Forelimb muscle (tissue), 1 donor: ENCODE data around the gene CTNNA1. TPM values are rescaled to one million over a fixed set of nuclear protein-coding genes. Genes with fewer than 3 reads are reported as not detected.

Experiments
- DNase-seq: peaks from one replicate; pipeline ENCODE4 v3.0.0-alpha.2; 2013; ENCODE audit warnings: low read depth
- polyA plus RNA-seq: library from polyadenylated mRNA; unstranded; fragments of 120-200 nt; gene quantifications from one replicate; pipeline ENCODE4 v1.2.1, GENCODE V29; 2013; ENCODE audit not compliant: insufficient read length

CTNNA1 gene
- polyA plus RNA-seq, 1 donor, result 250 TPM

DNA sequence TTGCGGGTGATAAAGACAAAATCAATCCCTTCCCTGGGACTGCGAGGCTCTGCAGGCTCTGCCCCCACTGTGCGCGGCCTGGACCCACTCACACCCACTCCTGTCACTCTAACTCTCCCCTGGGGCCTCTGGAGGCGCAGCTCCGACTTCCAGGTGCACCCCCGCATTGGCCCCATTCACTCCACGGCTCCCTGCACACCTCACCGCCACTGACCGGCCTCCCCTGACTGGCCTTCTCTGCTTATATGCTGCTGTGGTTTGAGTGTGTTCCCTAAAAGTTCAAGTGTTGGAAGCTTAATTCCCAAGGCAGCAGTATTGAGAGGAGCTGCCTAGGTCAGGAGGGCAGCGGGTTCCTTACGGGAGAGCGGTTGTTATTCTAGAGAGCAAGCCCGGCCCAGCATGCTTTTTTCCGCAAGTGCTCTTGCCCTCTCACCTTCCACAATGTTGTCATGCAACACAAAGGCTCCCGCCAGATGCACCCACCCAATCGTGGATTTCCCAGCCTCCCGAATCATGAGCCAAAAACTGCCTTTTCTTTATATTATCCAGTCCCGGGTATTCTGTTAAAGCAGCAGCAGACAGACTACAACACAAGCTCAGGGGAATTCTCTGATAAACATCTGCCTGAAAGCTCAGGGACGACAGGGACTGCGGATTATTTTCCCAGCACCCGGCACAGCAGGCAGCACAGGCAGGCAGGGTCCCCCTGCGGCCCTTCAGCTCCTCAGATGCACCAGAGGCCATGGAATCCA lies 195.4 kb downstream of the CTNNA1 start:
- DNase-seq, result no peak

DNA sequence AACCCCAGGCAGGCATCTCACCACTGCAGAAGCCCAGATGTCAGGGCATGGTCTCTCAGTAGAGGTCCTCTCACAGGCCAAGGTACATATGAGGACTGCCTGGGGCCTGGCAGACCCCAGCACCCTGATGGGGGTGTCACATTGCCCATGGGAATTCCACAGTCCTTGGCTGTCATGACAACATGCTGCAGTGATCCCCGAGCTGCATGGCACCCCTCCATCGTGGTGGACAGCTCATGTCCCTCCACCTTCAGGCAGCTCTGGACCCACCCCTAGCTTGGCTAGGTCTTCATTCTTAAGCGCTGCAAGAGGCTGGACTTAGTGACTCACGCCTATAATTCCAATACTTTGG lies 196.0 kb downstream of the CTNNA1 start:
- DNase-seq, result no peak

DNA sequence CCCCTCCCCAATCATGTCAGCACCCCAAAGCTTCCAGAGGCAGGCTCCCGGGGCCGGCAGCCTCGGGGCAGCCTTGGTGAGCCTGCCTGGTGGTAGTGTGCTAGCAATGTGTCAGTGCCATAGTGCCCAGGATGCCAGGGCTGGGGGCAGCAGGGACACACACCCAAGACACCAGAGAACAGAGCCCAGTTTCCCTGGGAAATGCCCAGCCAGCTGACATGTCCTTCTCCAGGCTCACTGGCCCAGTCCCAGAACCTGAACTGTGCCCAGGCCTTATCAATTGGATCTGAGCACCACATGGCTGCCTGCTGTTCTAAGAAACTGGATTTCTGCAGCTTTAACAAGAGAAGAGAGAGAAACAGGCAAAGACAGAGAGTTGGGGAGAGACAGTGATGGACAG lies 196.8 kb downstream of the CTNNA1 start:
- no peak for DNase-seq

DNA sequence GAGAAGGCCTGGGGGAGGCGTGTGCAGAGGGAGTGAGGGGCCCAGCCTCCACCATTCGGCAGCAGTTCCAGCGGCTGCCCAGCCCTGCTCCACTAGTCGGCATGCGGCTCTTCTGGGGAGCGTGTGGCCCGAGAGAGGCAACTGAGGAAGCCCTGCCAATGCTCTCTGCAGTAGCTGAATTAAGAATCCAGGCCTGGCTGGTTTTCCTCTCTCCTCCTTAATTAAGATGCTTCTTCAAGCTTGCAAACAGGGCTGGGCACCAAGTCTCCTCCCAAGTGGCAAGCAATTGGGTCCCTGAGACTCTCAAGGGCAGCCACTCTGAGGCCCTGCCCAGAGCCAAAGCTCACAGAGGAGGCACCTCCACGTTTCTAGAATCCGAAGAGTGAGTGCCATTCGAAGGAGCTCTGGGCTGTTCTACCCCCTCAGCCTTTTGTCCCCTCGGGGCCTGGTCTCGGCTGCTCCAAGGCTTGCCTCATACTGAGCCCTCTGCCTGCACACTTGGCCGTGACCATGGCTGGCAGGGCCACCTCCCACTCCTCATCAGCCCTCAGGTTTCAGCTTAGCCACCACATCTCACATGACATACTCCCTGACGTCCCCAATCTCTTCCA lies 197.3 kb downstream of the CTNNA1 start:
- no peak for DNase-seq

DNA sequence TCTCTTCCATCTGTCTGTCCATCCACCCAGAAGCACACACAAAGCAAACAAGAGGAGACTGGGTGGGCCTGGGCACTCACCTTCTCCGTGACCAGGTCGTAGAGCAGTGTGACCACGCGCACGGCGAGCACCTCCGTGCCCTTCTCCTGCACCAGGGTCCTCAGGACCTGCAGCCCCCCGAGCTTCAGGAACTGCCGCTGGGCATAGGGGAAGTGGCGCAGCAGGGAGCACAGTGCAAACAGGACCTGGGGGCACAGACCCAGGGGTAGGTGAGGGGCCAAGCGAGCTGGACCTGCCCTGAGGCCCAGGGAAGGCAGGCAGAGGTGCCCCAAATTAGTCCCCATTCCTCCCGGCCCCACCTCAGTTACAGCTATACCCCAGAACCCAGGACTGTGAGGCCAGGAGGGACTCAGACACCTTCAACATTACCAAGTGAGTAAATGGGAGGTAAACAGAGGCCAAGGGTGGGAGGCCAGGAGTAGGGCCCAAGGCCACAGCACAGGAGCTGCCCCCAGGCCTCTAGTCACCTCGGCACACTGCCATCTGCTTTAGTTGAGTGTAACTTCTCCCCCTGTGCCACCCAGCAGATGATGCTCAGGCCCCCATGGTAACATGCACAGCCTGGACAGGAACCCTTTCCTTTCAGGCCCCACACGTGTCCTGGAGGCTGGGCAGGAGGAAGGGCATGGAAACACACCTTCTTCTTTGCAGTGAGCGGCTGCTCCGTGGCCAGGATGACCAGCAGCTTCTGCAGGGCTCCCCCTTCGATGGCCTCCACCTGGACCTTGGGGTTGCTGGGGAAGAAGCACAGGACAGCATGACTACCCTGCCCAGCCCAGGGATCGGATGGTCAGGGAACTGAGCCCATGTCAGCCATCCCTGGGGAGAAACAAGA lies 198.1 kb downstream of the CTNNA1 start:
- DNase-seq, result no peak

DNA sequence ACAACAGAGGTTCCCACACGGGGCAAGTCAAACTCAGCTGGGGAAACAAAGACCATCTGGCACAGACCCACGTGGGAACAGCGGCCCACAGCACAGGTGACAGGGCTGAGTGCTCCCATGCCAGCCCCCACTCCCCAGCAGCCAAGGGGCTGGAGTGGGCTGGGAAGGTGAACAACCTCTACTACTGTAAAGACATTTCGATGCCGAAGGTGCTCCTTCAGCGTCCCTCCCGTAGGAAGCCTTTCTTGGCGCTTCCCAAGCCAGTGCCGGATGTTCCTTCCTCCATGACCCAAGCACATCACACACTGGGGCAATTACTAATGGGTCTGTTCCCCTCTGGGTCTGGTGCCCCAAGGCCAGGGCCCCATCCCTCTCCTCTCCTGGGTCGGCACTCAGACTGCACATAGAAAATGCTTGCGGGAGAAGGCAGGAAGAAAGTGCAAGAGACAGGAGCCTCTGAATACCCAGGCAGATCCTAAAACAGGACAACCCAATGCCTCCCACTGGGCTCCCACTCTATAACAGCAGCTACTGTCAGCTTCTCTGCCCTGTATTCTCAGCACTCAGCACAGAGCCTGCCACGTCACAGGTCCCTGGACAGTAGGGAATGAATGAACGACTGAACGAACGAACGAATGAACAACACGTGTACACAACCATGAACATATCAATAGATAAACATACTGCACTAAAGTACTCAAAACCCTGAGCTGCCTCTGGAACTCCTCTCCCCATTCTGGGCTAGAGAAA lies 198.9 kb downstream of the CTNNA1 start:
- no peak for DNase-seq

DNA sequence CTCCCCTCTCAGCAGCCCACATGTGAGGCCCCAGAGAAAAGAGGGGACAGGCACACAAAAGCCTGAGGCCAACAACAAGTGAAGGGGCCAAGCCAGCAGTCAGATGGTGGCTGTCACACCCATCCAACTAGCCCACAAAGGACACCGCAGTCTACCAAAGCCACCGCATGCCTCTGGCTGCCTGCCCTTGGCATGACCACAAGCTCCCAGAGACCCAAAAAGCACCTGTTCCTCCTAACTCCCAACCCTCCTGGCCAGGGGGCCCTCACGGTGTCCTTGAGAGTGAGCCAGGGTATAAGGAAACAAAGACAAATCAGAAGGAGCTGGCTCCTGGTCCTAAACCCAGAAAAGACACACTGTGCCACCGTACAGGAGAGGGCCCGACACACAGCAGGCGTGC lies 199.7 kb downstream of the CTNNA1 start:
- no peak for DNase-seq

DNA sequence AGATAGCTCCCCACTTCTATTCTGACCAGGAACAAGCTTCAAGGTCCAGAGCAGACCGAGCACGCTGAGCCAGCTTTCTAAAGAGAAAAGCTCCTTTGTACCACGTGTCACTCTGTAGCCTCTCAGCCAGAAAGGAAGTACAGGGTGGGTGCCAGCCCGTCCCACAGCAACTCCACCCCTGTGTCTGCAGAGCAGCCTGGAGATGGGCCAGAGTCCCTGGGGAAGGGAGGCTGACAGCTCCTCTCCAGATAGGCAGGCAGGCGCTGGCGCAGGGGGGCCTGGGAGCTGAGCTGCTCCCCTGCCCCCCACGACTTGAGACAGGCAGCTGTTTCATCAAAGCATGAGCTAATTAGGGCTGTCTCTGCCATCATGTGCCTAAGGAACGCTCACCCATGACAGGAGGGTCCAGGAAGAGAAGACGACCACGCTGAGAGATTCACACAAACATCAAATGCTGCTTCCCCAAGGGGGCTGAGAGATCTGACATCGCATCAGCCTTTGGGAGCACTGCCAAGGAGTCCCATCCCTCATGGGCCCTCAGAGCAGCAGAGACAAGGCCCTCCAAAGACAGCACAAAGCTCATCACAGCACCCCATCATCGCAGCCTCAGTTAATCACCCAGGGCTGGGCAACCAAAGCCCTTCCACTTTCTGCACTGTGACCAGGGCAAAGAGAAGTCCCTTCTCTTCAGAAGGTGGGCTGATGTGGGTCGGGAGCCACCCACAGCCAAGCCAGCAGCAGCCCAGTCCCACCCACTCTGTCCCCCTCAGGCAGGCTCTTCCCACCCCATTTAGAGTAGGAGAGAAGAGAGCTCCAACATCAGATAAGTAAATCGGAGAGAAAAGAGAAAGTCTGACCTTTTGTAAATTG lies 200.4 kb downstream of the CTNNA1 start:
- DNase-seq, result no peak

DNA sequence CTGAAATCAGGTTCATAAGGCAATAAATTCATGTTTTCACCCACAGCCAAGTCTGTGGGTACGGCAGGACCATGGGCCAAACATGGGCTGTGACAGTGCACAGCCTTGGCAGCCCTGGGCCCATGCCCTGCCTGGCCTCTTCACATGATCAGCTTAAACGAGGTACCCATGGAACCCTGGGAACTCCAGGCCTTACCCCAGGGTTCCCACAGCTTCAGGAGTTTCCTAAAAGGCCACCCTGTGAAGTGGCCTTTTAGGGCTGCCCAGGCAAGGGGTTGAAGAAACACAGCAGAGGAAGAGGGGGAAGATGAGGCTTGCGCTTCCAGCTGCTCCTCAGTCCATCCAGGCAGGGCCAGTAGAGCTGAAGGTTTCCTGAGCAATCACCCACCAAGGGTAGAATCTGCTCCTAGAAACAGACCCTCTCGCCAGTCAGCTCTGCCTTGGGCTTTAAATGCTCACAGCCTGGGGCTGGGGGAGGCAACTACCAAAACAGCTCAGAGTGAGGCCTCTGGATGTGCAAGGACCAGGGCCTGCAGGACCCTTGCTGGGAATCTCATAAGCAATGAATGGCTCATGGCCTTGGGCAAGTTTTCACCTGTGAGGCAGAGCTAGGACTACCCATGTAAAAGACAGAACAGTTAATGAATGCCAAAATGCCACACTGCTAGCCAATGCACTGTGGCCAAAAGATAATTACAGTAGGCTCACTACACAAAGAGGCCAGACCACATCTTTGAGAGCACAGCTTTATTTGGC lies 201.2 kb downstream of the CTNNA1 start:
- DNase-seq, result no peak

DNA sequence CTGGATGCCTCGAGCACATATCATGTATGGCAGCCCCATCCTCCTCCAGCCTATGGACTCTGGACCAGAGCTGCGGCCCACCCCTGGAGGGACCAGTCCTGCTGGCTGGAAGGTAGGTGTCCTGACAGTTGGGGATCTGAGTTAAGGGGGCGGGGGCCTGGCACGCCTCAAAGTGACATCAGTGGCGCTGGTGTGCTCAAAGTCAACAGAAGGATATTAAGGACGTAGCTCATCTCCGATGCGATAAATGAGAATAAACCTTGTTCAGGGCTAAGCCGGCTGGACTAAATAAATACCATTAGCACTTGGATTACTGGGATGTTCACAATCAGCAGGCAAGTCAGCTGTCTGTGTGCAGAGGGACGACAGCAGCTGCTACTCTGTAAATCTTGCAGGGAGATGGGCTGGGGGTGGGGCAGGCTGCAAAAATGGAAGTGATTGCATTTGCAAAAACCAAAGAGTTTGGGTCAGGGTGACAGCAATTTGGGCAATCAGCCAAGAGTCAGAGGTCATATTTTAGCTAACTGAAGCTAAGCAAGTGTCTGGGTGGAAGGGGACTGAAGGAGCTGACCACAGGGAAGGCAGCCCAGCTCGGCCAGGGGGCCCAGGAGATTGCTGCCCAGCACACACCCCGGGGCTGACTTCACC lies 201.9 kb downstream of the CTNNA1 start:
- no peak for DNase-seq

DNA sequence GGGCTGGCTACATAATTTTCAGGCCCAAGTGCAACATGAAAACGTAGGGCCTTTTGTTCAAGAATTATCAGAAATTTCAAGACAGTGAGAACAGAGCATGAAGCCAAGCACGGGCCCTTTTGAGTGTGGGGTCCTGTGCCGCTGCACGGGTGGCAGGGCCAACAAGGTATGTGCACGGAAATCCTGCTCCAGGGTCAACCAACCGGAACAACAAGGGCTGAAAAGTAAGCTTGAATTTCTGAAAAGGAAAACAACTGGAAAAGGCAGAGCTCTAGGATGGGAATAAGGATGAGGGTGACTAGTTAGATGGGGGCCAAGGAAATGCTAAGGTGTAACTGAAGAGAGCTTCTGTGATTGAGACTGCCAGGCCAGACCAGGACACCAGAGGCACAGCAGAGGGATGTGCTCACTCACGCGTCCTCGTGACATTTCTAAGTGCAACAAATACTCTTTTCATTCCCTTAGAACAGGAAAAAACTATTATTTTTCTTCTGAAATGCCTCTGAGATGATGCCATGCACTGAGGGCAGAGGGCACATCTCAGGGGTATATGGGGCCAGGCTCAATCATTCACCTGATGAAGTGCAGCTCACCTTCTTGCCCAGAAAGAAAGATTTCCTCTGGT lies 202.6 kb downstream of the CTNNA1 start:
- no peak for DNase-seq

DNA sequence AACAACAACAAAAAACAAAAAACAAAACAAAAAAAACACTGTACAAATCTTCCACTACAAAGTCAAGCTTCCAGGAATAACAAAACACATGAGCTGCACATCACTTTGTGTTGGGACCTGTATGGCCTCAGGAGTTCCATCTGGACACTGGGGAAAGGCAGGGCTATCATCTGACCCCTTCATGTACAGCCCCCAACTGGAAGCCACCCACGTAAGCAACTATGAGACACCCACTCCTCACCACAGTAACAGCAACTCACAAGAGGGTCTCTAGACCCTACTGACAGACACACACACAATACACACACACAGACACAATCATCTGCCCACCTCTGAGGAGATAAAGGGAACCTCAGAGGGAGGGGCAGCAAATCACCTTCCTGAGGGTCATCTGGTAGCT lies 203.6 kb downstream of the CTNNA1 start:
- no peak for DNase-seq

DNA sequence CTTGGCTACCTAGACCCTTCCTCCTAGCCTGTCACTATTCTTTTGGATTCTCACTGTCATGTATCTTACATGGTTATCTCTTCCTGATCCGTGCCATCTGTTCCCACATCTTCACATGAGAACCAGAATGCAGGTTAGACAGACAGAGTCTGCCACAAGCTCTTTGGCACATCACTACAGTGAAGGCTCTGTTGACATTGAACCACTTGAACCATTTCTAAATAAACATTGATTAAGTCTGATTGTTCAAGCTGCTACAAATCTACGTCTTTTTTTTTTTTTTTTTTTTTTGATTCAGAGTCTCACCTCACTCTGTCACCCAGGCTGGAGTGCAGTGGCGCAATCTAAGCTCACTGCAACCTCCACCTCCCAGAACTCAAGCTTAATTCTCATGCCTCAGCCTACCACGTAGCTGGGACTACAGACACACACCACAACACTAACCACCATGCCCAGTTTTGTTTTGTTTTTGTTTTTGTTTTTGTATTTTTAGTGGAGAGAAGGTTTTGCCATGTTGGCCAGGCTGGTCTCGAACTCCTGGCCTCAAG lies 207.0 kb downstream of the CTNNA1 start:
- no peak for DNase-seq

DNA sequence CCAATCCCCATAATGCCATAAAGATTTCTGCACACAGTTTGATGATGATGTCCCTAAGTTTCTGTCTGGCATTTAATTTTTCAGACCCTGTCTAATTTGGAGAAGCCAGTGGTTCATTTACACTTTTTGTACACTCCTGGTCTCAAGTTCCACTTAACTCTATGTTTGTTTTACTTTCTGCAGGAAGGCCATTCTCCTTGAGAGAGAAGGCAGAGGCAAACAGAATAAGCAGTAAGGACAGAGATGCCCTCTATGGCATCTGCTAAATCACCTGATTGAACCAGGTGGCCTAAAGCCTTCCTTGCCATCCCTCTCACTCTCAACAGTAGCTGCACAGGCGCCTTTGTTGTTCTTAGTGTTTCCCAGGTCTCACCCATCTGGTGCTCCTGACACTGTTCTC lies 208.0 kb downstream of the CTNNA1 start:
- DNase-seq, result no peak

DNA sequence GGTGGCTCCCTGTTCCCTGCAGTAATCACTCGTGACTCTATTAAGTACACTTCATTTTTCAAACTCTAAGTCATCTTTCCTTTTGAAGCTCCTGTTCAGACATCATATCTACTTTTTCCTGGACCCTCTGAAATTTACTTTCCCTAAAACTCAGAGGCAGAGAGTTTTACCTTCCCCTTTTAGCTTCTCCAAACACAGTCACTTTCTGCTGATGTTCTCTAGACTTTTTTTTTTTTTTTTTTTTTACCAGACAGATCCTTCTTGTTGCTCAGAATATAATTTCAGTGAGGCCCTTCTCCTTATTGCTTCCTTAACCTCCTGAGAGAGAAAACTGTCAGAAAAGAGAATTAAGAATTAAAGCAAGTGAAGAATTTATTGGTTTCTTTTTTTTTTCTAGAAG lies 208.5 kb downstream of the CTNNA1 start:
- DNase-seq, result no peak

DNA sequence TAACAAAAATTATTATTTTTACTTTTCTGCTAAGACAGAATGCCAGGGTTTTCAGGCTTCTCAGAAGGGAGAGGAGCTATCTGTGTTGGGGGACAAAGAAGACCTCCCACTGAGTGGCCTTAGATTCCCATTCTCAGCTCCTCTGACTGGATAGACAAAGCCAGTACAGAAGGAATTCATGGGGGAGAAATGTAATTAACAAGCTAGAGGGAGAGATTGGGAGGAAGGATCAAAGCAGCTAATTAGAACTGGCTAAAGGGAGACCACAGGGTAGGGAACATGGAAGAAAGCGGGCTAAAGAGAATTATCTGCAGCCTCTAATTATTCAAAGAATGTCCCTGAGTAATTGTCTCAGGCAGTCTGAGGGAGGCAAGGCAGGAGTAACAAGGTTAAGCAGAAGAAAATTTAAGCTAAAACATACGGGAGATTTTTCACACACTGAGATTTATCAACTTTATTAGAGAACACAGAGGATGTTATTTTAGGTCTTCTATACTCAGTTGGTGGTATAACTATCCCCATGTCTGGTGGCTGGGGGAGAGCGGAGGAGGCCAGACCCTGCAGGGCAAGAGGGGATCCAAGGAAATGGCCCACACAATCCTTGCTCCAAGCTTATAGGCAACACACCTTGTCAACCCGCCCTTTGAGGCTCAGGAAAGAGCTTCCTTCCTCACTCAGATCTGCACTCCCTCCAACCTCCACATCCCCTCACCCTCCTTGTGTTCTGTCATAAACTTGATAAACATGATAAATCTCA lies 209.6 kb downstream of the CTNNA1 start:
- DNase-seq, result no peak

DNA sequence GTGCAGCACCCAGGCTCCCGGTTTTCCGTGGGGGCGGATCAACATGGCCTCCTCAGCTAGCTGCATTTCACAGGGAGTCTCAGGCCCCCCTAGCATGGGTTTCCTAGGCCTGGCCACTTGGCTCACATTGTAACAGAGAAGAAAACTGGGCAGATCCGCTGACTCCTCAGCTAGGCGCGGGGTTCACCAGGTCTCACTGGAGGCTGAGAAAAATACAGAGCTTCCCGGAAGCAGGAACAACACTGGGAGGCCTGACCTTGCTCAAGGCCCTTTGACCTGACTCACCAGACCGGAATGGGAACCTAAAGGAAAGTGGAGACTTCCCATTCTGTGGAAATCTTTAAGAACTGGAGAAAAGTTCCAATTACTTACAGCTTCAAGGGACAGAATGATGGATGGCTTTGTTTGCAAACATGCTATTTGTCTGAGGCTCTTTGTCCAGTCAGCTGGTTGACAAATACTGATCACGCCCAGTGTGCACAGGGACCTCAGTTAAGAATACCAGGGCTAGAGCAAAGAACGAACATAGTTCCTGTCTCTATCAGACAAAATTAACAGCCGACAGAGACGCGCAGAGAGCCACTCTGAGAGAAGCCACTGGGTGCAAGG lies 210.6 kb downstream of the CTNNA1 start:
- DNase-seq, result no peak
